HG03097 (cell line): ENCODE data around the gene MPV17L.
"Not testable (repeated sequence)": the region's sequence is repeated elsewhere in the genome, so short reads cannot be mapped to it uniquely, and the experiment has no call there.

Experiments
- ATAC-seq: cut with Tn5 transposase; IDR thresholded peaks from one replicate; pipeline ENCODE4 v1.9.1; 2021; ENCODE audit not compliant: unreplicated experiment, low FRiP score

Gene MPV17L

DNA sequence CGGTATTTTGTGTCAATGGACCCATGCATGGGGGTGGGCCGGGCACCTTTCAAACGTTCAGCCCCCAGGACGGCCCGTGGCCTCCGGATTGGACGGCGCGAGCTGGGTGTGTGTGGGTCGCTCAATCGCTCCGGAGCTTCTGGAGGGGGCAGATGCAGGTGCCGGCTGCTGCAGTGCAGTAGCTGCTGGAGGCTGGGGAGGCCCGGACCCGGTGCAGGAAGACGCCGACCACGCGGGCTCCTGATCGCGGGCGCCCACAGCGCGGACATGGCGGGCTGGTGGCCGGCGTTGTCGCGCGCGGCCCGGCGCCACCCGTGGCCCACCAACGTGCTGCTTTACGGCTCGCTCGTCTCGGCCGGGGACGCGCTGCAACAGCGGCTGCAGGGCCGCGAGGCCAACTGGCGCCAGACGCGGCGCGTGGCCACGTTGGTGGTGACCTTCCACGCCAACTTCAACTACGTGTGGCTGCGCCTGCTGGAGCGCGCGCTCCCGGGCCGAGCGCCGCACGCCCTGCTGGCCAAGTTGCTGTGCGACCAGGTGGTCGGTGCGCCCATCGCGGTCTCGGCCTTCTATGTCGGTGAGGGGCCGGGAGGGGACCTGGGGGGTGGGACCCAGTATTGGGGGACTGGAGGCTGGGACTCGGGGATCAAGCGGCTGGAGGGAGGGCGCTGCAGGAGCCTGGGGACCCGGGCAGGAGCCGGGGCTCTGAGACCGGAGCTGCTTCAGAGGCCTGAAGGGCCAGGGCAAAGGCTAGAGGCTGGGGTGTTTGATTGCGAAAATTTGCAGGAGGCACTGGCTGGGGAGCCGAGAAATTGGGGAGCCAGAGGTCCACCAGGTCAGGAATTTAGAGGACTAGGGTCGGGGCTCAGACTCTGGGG lies at the start of gene MPV17L:
TSS of gene MPV17L (plus strand) at position 124 of the 878 bp plus-strand sequence. CDS start at position 268, 144 bp downstream.
- ATAC-seq = not testable (repeated sequence)

GRCh38 chr16:15348721-15349120 lies 46.8 kb upstream of the MPV17L start:
- not testable (repeated sequence) for ATAC-seq

- ATAC-seq = not testable (repeated sequence)
These were observed 44.3 kb upstream of the MPV17L start for GRCh38 chr16:15351251-15351650.

- not testable (repeated sequence) for ATAC-seq
These were observed 43.8 kb upstream of the MPV17L start for GRCh38 chr16:15351745-15352144.

DNA sequence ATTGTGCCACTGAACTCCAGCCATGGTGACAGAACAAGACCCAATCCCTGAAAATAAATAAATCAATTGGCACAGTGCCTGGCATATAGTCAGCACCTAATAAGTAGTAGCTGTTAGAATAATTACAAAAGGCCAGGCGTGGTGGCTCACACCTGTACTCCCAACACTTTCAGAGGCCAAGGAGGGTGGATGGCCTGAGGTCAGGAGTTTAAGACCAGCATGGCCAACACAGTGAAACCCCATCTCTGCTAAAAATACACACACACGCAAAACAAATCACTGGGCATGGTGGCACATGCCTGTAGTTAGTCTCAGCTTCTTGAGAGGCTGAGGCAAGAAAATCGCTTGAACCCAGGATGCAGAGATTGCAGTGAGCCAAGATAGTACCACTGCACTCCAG lies 42.7 kb upstream of the MPV17L start:
- not testable (repeated sequence) for ATAC-seq

DNA sequence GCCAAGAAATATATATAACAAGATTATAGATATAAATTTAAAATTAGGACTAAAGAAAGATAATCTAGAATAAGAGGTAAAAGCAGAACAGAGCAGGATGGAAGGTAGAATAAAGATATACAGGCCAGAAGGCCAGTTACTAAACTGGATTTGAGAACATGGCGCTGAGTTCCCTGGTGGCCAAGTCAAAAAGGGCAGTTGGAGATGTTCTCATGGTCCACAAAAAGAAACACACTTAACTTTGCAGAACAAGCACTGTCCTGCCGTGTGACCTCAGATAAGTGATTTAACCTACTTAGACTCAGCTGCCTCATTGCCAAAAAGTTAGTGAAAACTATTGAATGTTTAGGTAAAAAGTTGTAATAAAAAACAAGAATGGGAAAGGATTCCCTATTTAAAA lies 40.7 kb upstream of the MPV17L start:
- ATAC-seq = not testable (repeated sequence)

GRCh38 chr16:15357495-15357894 lies 38.1 kb upstream of the MPV17L start:
- not testable (repeated sequence) for ATAC-seq

DNA sequence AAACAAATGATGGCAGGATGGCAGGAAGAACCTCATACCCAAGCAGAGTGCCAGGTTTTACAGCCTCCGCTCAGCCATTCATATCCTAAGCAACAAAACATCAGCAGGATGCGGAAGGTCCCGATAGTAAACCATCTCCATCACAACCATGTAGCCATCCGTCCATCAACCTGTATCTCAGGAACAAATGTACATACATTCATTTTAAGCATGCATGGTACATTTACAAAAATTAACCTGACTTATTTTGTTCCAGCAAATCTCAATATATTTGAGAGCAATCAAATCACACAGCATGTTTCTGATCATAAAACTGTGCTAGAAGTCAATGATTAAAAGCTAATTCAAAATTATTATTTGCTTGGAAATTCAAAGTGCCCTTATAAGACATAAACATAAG lies 17.4 kb upstream of the MPV17L start, which contains the start of gene NPIPA5:
TSS of gene NPIPA5 (minus strand) at position 101 of the 400 bp plus-strand sequence. CDS start at position 101, 0 bp downstream.
- not testable (repeated sequence) for ATAC-seq

DNA sequence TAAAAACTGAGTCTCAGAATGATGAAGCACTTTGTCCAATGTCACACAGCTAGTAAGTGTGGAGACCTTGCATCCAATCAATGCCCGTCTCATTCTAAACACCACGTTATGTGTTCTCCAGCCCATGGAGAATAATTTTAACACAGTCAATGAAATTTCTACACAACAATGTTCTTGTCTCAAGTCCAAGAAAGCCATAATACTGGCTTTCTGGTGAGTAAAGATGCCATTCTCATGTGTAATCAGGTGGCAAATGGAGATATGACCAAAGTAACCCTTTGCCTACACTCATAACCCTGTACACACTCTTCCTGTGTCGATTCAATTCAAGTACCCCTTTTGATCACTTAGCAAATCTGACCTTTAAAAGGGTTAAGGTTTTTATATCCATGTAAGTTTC lies 12.7 kb upstream of the MPV17L start:
- not testable (repeated sequence) for ATAC-seq

DNA sequence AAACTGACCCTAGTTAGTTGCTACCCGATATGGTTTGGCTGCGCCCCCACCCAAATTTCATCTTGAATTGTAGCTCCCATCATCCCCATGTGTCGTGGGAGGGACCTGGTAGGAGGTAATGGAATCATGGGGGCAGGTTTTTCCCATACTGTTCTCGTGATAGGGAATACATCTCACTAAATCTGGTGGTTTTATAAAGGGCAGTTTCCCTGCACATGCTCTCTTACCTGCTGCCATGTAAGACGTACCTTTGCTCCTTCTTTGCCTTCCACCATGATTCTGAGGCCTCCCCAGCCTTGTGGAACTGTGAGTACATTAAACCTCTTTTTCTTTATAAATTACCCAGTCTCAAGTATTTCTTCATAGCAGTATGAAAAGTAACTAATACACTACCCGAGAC lies 7.5 kb upstream of the MPV17L start:
- ATAC-seq = not testable (repeated sequence)

DNA sequence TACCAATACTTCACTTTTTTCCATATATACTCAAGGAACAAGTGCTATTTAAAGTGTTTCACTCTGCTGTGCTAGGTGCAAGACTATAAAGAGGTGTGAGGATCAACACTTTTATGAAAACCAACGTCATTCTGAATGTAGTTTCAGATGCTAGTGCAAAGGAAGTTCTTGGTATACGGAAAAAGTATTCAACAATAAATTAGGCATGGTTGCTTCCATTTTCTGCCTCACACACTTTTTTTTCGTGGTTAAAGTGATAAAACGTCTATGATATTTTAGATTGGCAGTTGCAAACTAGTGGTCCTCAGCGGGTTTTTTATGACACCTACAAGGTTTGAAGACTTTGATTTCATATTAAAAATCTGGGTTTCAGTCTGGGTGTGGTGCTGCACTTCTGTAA lies 5.6 kb upstream of the MPV17L start:
- ATAC-seq = not testable (repeated sequence)

- not testable (repeated sequence) for ATAC-seq
These were observed 2.5 kb upstream of the MPV17L start for GRCh38 chr16:15393025-15393424.

DNA sequence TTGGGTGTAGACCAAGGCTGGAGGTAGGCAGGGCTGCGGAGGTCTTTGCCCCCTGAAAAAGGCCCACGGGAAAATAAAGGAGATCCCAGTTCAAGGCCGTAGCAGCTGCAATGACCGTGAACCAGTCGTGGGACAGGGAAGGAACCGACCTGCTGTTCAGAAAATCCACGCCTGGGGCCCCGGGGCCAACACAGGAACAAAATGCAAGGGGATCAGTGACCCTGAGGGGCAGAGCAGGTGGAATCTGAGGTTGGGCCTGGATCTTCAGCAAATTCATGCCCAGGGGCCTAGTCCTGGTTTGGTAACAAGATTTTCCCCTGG lies 915 bp downstream of the MPV17L start:
- ATAC-seq = not testable (repeated sequence)

GRCh38 chr16:15396948-15397594 lies 1.5 kb downstream of the MPV17L start:
- no peak for ATAC-seq

DNA sequence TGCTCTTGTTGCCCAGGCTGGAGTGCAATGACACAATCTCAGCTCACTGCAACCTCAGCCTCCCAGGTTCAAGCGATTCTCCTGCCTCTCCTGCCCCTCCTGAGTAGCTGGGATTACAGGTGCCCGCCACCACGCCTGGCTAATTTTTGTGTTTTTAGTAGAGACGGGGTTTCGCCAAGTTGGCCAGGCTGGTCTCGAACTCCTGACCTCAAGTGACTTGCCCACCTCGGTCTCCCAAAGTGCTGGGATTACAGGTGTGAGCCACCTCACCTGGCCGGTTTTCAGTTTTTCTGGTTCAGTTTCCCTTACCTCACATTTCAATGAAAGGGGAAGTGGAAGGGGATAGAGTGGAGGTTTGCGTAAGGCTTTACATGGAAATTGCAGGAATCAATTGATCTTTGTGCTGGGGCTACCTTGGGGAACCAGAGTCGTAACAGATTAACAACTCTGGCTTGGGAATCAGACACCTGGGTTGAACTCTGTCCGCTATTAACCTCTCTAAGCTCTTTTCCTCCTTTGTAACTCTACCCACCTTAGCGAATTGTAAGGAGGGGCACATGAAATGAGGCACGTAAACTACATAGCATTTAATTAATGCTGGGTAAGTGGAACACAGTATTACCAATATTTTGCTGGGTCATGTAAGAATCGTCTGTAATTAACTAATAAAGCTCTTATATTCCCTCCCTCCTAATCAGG lies 3.2 kb downstream of the MPV17L start:
- no peak for ATAC-seq

DNA sequence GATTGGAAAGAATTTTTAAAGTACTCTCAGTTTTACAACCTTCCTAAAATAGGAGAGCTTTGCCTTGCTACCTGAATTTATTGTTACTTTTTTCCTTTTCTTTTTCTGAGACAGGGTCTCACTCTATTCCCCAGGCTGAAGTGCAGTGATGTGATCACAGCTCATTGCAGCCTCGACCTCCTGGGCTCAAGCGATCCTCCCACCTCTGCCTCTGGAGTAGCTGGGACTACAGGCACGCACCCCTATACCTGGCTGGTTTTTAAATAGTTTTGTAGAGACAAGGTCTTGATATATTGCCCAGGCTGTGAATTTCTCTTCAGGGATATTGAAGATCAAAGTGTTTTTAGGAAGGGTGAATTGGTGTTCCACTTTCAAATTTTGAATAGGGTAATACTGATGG lies 3.8 kb downstream of the MPV17L start:
- ATAC-seq = no peak

DNA sequence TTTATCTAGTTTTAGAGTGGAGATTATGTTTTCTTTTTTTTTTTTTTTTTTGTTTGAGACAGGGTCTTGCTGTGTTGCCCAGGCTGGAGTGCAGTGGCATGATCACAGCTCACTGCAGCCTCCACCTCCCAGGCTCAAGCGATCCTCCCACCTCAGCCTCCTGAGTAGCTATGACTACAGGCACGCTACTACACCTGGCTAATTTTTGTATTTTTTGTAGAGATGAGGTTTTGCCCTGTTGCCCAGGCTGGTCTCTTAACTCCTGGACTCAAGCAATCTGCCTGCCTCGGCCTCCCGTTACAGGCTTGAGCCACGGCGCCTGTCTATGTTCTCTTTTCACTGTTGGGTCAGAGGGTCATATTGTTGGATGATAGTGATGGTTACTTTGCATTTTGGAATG lies 4.8 kb downstream of the MPV17L start:
- not testable (repeated sequence) for ATAC-seq

DNA sequence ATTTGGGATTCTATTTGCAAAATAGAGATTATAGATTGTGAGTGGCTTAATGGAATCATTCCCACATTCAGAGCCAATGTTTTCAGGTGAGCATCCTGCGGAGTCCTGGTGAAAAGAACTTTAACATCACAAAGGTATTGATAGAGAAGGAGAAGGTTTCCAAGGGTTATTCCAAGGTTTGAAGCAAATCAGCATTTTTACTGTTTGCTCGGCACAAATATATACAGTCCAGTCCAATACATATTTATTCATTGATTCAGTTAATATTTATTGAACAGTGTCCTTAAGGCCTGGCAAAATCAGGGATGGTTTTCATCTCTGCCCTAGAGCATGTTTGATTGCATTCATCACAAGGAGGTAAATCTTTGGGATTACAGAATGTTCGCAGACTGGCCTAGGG lies 6.4 kb downstream of the MPV17L start:
- ATAC-seq = no peak

DNA sequence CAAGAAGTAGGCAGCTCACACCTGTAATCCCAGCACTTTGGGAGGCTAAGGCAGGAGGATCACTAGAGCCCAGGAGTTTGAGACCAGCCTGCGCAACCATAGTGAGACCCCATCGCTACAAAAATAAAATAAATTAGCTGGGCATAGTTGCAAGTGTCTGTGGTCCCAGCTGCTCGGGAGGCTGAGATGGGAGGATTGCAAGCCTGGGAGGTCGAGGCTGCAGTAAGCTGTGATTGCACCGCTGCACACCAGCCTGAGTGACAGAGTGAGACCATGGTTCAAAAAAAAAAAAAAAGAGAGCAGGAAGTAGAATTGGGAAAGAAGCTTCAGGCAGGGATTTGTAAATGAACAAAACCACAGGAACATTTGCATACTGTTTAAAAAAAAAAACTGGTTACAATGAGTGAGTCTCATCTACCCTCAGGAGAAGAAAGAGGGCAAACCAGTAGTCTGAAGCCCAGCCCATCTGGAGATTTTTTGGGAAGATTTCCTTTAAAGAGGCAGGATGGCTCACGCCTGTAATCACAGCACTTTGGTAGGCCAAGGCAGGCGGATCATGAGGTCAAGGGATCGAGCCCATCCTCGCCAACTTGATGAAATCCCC lies 7.9 kb downstream of the MPV17L start:
- no peak for ATAC-seq

DNA sequence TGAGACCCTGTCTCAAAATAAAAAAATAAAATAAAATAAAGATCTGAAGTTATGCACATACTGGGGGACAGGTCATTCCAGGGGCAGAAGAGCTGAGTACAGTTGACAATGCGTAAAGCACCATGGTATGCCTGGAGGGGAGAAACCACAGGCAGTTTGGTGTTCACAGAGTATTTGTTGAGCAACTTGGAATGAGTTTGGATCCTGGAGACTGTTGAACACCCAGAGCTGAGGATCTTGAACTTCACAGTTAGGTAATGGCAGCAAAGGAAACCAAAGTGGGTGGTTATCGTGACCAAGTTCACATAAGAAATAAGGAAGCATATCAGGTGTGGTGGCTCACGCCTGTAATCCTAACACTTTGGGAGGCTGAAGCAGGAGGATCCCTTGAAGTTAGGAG lies 8.5 kb downstream of the MPV17L start:
- not testable (repeated sequence) for ATAC-seq

- no peak for ATAC-seq
These were observed 9.2 kb downstream of the MPV17L start for GRCh38 chr16:15404792-15405191.
